HG03521 (cell line): Measurements from ENCODE around the gene NDEL1.
"Not testable (repeated sequence)": the region's sequence is repeated elsewhere in the genome, so short reads cannot be mapped to it uniquely, and the experiment has no call there.

ENCODE experiments used
- ATAC-seq: cut with Tn5 transposase; IDR thresholded peaks from one replicate; pipeline ENCODE4 v1.9.1; 2021; ENCODE audit warnings: mild to moderate bottlenecking, moderate library complexity; ENCODE audit not compliant: unreplicated experiment

NDEL1 gene

DNA sequence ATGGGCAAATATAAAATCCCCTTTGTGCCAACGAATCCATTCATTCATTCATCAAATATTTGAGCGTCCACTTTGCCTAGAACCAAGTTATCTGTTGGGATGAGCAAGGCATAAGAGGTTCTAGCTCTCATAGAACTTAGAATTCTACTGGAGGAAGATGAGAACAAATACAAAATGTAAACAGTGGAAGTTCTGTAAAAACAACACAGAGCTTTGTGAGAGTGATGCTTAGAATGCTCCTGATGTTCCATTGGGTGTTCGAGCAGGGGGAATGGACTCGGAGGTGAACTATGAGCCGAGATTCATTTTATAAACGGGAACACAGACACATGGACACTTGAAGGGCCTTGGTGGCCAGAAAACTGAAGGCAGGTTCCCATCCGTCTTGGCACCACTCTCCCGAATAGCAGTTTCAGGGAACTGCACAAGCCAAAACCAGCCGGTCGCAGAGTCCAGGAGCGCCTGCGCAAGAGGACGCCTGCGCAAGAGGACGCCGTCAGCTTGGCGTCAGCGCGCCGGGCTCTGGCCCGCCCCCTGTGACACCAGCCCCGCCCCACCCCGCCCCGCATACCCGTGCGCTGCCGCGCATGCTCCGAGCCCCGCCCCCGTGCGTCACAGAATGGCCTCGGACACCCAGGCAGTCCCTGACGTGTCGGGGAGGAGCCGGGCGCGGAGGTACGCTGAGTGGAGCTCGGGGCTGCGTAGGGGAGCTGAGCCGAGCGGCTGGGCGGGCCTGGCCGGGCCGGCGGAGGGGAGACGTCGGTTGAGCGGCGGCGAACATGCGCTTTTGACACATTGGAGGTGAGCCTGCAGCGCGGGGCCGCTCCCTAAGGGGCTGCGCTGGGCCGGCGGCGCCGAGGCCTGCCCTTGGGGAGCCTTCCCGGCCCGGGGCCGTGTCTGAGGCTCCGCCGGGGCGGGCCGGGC lies at the start of gene NDEL1:
Gene NDEL1 (plus strand): TSS at position 640 of the 924 bp plus-strand sequence. CDS start 8,388 bp downstream, outside the sequence.
- ATAC-seq: peak; percentile 97

DNA sequence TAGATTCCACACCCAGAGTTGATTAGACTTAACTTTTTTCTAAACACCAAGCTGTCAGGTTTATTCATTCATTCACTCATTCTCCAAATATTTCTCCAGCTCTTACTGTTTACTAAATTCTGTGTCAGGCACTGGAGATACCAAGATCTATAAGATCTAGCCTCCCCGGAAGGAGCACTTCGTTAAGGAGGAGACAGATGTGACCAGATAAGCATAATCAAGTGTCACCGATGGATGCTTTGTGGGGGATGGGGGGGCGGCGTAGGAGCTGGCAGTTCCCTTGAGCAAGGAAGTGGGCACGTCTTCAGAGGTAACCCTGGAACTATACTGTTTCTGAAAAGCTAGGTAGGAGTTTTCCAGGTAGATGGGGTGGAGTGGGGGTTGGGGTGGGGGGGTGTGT lies 48.8 kb upstream of the NDEL1 start:
- ATAC-seq: no peak

DNA sequence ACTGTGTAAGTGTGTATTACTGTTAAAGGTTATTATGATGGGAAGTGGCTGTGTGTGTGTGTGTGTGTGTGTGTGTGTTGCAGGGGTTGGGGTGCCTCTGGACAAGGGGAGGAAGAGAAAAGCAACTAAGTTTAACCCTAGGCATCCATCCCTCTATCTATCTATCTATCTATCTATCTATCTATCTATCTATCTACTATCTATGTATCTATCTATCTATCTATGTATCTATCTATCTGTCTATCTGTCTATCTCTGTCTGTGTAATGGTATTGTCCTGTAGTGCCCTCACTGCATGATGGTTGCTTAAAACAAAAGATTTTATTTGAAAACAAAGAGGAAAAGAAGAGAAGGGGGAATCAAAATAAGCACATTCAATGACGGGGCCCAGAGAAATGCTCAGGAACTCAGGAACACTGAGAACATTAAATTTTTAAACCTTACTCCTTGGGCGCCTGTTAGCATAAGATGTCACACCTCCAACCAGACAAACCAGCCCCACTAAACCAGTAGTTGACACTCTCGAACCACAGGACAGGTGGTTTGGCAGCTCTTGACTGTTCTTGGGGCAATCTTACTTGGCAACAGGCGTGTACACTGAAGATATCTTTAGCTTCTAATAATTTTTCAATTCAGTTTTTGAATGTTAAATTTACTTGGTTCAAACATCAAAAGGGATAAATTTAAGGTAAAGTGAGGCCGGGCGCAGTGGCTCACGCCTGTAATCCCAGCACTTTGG lies 47.6 kb upstream of the NDEL1 start:
- no peak for ATAC-seq

DNA sequence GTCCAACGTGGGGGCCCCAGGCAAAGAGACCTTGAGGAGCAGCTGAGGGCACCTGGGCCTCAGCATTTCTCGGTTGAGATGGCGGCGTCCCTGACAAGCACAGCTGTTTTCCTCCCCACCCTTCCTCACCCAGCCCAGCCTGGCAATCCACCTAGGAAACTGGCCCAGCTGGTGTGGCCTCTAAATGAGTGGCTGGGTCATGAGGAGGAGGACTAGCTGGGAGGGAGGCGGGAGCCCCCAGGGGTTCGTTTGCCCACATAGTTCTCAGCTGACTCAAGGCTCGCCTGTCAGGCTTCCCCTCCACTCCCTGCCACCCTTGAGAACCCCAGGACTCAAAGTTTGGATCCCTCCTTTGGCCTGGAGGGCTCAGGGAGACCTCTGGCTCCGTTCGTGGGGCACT lies 44.0 kb upstream of the NDEL1 start:
- no peak for ATAC-seq

DNA sequence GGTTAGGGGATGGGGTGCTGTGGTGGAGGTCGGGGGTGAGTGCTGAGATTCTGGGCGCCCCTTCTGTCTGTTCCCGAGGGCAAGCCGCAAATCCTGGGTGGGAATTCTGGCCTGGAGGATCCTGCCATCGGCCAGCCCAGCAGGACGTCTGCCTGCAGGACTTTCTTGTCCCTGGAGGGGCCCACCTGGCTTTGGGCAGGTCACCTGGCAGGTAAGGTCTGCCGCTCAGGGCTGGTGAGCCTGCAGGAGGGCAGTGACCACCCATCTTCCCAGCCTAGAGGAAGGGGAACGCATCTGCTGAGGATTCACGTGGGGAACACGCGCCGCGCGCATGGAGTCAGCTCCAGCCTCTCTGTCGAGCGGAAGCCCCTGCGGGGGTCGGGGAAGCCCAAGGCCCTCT lies 43.4 kb upstream of the NDEL1 start:
- no peak for ATAC-seq

DNA sequence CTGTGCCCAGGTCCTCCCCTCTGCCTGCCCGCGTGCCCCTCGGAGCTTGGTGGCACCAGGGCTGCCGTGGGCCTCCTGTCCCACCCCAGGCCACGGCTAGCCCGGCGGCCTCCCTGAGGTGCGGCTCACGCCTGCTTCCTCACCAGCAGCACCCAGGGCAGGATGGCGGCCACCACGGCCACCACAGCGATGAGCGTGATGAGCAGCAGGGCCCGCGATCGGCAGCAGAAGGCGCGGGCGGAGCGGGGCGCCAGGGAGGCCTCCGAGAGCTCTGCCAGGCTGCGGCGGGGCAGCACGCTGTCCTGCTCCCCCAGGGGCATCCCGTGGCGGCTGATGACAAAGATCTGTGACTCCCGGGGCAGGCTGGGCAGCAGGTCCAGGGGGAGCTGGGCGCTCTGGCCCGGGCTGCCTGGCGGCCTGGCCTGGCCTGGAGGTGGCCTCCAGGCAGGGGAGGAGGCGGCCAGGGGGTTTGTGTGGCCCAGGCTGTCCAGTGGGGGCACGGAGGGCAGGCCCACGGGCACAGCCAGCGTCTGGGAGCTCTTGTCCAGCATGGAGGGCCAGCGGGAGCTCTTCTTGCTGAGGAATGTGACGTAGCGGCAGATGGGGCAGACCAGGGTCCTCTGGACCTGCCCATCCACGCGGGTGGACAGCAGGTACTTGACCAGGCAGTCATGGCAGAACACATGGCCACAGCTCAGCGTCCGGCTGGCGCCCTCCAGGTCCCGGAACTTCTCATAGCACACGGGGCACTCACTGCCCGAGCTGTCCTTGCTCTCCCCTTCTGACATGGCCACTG lies 42.8 kb upstream of the NDEL1 start:
- no peak for ATAC-seq

DNA sequence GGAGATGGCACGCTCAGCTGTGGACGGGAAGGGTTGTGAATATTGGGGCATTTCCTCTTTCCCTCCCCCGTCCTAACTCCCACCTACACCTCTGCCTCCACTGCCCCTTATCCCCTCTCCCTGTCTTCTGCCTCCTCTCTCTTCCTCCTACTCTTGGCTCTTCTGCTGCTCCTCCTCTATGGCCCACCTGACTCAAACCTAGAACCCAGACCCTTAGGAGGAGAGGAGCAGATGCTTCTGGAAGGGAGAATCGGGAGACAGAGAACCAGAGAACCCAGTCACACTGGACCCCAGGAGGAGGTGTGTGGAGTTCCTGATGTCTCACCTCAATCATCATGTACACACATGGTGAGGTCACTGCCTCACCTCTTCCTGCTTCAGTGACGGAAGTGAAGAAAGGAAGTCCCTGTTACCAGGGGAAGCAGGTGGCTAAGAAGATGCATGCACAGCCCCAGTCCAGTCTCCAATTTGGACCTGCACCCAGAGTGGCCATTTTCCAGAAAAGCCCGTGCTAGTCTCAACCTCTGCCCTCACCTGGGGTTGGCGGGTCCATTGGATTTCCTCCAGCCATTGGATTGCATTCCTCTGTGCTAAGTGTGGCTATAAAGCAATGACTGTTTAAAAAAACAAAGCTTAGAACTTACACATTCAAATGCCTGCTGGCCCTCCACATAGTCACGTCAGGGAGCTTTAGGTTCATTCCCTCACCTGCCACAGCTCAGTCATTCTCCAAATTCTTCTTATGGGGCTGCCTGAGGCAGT lies 42.0 kb upstream of the NDEL1 start:
- ATAC-seq: no peak

GRCh38 chr17:8394497-8394896 lies 41.2 kb upstream of the NDEL1 start:
- ATAC-seq: not testable (repeated sequence)

DNA sequence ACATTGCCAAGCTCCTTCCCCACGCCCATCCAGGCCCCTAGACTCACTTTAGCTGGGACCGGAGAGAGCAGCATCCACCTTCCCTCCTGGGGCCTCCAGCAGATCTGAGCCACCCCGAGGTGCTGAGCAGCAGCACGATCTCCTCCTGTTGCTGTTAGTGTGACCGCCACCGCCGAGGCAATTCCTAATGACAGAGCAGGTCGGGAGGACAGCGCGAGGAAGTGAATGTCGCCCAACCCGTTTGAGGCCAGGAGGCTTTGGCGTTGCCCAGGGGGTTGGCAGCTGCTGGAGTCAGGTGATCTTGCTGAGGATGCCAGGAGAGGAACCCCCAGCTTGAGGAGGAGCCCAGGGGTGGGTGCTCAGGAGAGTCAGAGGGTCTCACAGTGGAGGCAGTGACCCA lies 38.0 kb upstream of the NDEL1 start, which contains the start of gene RNF222:
Gene RNF222 (minus strand): TSS at position 192 of the 400 bp plus-strand sequence. CDS start 4,366 bp downstream, outside the sequence.
- no peak for ATAC-seq

GRCh38 chr17:8398980-8399379 lies 36.7 kb upstream of the NDEL1 start:
- ATAC-seq: no peak

- no peak for ATAC-seq
Measured at GRCh38 chr17:8401107-8401506, 34.6 kb upstream of the NDEL1 start.

DNA sequence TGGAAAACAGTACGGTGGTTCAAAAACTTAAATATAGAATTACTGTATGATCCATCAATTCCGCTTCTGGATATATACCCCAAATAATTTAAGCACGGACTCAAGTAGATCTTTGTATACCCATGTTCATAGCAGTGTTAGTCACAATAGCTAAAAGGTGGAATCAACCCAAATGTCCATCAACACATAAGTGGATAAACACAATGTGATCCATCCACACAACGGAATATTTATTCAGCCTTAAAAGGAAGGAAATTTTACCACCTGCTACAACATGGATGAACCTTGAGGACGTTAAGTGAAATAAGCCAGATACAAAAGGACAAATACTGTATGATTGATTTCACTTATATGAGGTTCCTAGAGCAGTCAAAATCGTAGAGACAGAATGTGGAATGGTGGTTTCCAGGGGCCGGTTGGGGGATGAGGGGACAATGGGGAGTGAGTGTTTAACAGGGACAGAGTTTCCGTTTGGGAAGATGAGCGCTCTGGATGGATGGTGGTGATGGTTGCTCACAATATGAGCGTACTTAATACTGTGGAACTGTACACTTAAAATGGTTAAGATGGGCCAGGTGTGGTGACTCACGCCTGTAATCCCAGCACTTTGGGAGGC lies 32.7 kb upstream of the NDEL1 start:
- ATAC-seq: no peak

DNA sequence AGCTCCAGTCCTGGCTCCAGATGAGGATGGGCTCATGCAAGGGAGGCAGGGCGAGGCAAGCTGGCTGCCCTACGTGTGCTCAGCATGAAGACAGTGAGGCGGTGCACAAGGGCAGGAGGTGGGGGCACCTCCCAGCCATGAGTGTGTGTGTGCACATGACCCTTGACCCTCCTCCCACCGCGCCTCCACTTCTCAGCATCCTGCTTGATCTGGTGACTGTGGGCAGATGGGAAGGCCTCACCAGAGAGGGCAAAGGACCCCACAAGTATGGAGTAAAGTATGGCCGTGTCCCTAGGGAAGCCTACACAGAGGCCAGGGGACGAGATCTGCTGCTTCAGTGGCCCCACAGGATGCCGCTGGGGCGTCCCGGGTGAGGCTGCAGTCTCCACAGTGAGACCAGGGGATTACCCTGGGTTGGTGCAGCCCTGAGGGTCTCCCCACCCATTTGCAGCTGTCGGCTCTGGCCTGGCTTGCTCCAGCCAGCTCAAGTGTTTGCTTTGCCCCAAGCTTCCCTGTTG lies 30.1 kb upstream of the NDEL1 start:
- no peak for ATAC-seq

- ATAC-seq: no peak
Measured at GRCh38 chr17:8406174-8406573, 29.5 kb upstream of the NDEL1 start.

DNA sequence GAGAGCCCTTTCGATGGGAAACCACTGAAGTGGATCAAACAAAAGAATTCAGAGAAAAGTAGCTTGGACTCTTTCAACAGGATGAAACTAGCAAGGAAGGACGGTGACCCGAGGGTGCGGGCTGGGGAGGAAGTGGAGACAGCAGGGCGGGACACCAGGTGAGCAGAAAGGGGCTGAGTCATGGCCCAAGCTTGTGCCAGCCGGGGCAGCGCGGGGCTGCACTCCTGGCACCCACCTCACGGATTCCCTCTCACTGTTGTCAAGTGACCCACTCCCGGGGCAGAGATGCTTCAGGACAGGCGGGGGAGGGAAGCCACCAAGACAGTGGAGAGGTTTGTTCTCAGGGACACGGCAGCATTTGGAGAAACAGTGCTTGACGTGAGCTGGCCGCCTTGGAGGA lies 27.3 kb upstream of the NDEL1 start:
- no peak for ATAC-seq

DNA sequence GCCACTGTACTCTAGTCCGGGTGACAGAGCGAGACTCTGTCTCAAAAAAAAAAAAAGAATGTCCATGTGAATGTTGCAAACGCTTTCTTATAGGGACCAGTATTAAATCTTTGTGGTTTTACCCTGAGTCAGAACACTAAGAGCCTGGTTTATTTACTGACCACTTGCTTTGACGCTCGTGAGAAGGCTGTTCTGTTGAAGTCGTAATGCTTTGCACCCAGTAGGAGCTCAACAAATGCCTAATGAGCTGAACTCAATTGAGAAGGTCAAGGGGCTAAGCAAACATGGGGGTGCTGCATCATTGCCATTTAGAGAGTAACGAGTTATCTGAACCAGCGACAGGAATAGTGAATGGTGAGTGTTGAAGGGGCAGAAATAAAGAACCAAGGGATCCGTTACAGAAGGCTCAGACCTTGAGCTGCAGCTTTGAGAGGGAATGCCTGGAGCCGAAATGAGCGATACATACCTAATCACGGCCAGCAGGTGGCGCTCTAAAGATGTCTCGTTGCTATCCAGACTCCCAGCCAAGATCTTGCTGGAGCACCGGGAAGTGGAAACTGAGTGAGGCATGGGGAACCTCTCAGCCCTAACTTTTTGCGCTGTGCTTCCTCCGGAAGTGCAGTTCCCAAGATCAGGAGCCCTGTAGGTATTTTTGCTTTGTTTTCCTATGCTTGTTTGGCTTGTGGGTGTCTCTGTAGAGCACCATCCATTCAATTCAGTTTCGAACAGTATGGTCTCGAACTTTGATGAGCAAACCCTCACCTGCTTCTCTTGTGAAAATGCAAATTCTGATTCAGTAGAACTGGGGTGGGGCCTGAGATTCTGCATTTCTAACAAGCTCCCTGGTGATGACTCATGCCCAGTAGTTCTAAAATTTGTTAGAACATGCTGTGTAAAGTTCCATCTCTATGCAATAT lies 25.5 kb upstream of the NDEL1 start:
- ATAC-seq: no peak

- no peak for ATAC-seq
Measured at GRCh38 chr17:8410883-8411238, 24.8 kb upstream of the NDEL1 start.

GRCh38 chr17:8412089-8412488 lies 23.6 kb upstream of the NDEL1 start:
- no peak for ATAC-seq

DNA sequence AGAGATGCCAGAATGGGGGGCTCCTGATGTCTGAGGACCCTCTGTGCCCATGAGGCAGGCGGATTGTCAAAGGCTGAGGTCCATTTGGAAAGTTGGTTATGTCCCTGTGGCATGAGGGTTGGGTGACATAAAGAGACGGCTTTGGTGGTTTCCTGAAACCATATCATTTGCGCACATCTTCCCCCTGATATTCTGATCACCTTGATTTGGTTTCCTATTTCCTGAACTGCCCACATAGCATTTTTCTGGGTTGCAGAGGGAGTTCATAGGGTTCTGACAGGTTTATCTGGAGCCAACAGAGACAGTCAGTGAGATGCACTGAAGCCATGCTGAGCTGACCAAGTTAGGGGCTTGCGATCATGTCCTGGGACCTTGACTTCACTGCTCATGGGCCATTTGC lies 22.4 kb upstream of the NDEL1 start:
- no peak for ATAC-seq
